LNCaP clone FGC (cell line): ENCODE measurements around the gene F11.

Source experiments
- DNase-seq: peaks from one replicate; pipeline ENCODE4 v3.0.0-alpha.2; 2011; ENCODE audit warnings: low read depth
- H3K4me3 ChIP-seq: 2 replicates; pipeline ENCODE4 v1.5.1; 2011; ENCODE audit warnings: mild to moderate bottlenecking, low read depth, low read length, control low read depth
- CTCF ChIP-seq: IDR thresholded peaks from 2 replicates; pipeline ENCODE4 v1.5.1; 2012; ENCODE audit warnings: mild to moderate bottlenecking; ENCODE audit not compliant: control insufficient read depth, insufficient read depth; ENCODE audit errors: extremely low read depth

Gene F11

GRCh38 chr4:186299291-186299690, 33.3 kb downstream of the F11 start:
- no peak for TF ChIP-seq CTCF
- no peak overlapping the region for H3K4me3 ChIP-seq
- DNase-seq, result no peak

DNA sequence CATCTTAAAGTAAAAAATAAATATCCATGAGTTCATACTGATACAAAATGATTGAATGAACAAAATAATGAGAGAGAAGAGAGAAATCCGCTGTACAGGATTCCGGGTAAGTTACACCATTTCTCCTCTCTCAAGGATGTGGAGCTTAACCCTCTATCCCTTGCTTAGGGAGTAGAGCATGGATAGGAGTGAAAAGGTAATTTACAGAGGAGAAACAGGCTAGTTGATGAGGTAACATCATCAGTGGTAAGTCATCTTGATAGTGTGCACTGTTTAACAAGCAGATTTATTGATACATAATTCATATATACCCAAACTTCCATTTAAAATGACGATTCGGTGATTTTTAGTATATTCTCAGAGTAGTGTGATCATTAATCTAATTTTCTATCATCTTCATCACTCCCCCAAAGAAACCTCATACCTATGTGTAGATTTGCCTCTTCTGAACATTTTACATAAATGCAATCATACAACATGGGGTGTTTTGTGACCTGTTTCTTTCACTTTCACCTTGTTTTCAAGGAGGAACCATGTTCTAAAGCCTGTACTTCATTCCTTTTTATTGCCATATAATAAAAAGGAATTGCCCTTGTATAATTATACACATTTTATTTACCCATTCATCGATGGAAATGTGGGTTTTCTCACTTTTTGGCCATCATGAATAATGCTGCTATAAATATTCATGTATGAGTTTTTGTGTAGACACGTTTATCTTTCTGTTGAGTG, 34.8 kb downstream of the F11 start:
- H3K4me3 ChIP-seq, result no peak overlapping the region
- TF ChIP-seq CTCF, result no peak
- no peak for DNase-seq

GRCh38 chr4:186304216-186304615, 38.2 kb downstream of the F11 start:
- TF ChIP-seq CTCF, result no peak
- no peak for DNase-seq

GRCh38 chr4:186304866-186305505, 39.0 kb downstream of the F11 start:
- TF ChIP-seq CTCF, result no peak
- no peak overlapping the region for H3K4me3 ChIP-seq
- DNase-seq, result no peak

More at GRCh38 chr4:186304216-186304615, 38.2 kb downstream of the F11 start:
- no peak overlapping the region for H3K4me3 ChIP-seq

DNA sequence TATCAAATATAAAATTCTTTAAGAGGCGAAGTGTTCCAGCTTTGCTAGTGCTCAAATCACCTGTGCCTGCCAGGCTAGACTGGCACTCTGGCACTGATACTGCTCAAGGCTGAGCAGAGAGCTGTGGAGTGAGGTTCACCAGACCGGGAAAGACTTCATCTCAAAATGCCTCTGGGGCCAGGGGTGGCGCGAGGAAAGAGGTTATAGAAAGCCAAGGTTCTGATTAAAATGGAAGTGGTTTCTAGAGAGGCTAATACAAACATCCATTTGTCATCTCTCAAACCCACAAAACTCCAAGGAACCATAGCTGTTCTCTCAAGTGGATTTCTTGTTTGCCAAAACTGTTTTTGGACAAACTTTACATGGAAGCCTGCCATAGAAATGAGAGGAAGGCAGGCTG, 41.5 kb downstream of the F11 start:
- DNase-seq, result no peak
- no peak for TF ChIP-seq CTCF
- no peak overlapping the region for H3K4me3 ChIP-seq

- DNase-seq, result no peak
- no peak overlapping the region for H3K4me3 ChIP-seq
- no peak for TF ChIP-seq CTCF
These were observed 41.9 kb downstream of the F11 start for GRCh38 chr4:186307916-186308315.
